Posterior vena cava (tissue), 2 donors: ENCODE data around the gene SLC6A1. TPM values are rescaled to one million over a fixed set of nuclear protein-coding genes. Genes with fewer than 3 reads are reported as not detected.
"Not testable (repeated sequence)": the region's sequence is repeated elsewhere in the genome, so short reads cannot be mapped to it uniquely, and the experiment has no call there.

Source experiments
- DNase-seq: peaks from one replicate; pipeline ENCODE4 v3.0.0-alpha.2; 2020; ENCODE audit warnings: low spot score
- intact Hi-C, 2 donors: fragments of 100-400 bp; cut with DNase I; formaldehyde crosslinking; loops; one replicate each; pipeline versions ENCODE4 v1.14.1 to v1.14.2; 2022 to 2023
- total RNA-seq, 2 donors: library from RNA; stranded (reverse); fragmentation: NEBNext Ultra II Directional; extraction: Animal tissue kit (Norgen Biotek cat#: 25700); gene quantifications; one replicate each; pipeline ENCODE4 v1.2.1, GENCODE V29; 2021
- donor health status: DM: yes; HTN: yes; CAD: no.
- donor health status: DM: yes; HTN: yes; CAD: no.

The SLC6A1 gene
- total RNA-seq, 2 donors from 2014 or later: 1.2 to 1.3 TPM

DNA sequence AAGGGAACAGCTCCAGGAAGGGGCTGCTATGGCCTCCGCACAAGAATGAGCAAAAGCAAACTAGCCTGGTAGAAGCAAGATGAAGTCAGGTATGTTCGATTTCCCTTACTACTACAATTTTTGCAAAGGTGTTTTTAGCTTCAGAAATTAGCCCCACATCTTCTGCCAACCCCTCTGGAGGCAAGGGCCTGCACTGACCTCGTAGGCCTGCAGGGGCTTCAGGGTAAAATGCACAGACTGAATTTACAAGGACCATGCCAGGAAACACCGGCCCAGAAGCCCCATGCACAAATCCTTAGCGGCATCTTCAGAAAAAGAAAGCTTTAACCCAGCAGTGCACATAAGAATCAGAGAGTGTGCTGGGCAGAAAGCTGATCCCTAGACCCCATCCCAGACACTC lies 53.0 kb downstream of the SLC6A1 start:
- intact Hi-C loops: loop anchor here in 1 of 2 donors (1.0 kb wide), 1 partner anchor 19 kb away; no protein-coding TSS in a partner anchor
- no peak for DNase-seq

- intact Hi-C loops: no loop called here
- DNase-seq: no peak
Measured at GRCh38 chr3:11047500-11047899, 55.0 kb downstream of the SLC6A1 start.

- no peak for DNase-seq
- intact Hi-C loops: loop anchor here in 1 of 2 donors (10.0 kb wide), 2 partner anchors 284 to 296 kb away; no protein-coding TSS in a partner anchor
Measured at GRCh38 chr3:11050666-11051323, 58.2 kb downstream of the SLC6A1 start.

DNA sequence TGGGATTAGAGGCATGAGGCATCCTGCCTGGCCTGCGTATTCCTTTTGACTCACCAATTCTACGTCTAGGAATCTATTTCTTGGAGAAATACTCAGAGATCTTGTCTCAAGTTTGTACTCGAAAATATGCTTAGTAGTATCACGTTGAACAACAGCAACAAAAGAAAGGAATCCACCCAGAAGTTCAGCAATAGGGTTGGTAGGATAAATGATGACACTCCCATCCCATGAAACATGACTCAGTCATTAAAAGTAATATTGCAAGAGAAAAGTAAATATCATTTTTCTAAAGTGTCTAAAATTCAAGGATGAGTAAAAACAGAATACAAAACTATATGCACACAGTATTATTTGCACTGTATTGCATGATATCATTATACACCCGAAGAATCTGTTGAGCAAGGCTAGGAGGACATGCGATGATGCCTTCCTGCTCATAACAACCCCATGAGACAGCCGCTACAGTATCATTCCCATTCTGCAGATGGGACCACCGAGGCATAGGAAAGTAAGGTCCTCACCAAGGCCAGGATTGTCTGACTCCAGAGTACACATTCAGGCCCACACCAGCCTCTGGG lies 61.5 kb downstream of the SLC6A1 start:
- no peak for DNase-seq
- intact Hi-C loops: loop anchor here in 1 of 2 donors (10.0 kb wide), 2 partner anchors 281 to 299 kb away; no protein-coding TSS in a partner anchor

- no peak for DNase-seq
- intact Hi-C loops: loop anchor here (5.0 to 10.0 kb wide), 4 partner anchors 108 to 300 kb away; no protein-coding TSS in a partner anchor
Measured at GRCh38 chr3:11054739-11055438, 62.3 kb downstream of the SLC6A1 start.

- intact Hi-C loops: loop anchor here (5.0 to 10.0 kb wide), 4 partner anchors 108 to 301 kb away; no protein-coding TSS in a partner anchor
- no peak for DNase-seq
Measured at GRCh38 chr3:11055496-11055895, 62.9 kb downstream of the SLC6A1 start.

- intact Hi-C loops: loop anchor here (1.0 to 10.0 kb wide), 5 partner anchors 30 to 302 kb away; no protein-coding TSS in a partner anchor
- no peak for DNase-seq
Measured at GRCh38 chr3:11056531-11057050, 64.0 kb downstream of the SLC6A1 start.

DNA sequence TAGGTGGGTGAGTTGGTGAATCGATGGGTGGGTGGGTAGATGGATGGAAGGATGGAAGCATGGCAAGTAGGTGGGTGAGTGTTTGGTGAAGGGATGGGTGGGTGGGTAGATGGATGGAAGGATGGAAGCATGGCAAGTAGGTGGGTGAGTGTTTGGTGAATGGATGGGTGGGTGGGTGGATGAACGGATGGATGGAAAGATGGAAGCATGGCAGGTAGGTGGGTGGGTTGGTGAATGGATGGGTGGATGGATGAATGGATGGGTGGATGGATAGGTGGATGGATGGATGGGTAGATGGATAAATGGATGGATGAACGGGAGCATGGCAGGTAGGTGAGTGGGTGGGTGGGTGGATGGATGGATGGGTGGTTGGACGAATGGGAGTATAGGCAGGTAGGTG lies 65.1 kb downstream of the SLC6A1 start:
- no peak for DNase-seq
- intact Hi-C loops: loop anchor here (5.0 to 10.0 kb wide), 4 partner anchors 110 to 303 kb away; no protein-coding TSS in a partner anchor

- intact Hi-C loops: loop anchor here (5.0 to 10.0 kb wide), 4 partner anchors 112 to 304 kb away; no protein-coding TSS in a partner anchor
- DNase-seq: no peak
Measured at GRCh38 chr3:11059090-11059798, 66.7 kb downstream of the SLC6A1 start.

- intact Hi-C loops: loop anchor here (5.0 to 10.0 kb wide), 4 partner anchors 112 to 305 kb away; no protein-coding TSS in a partner anchor
- DNase-seq: no peak
Measured at GRCh38 chr3:11059799-11060115, 67.2 kb downstream of the SLC6A1 start.

DNA sequence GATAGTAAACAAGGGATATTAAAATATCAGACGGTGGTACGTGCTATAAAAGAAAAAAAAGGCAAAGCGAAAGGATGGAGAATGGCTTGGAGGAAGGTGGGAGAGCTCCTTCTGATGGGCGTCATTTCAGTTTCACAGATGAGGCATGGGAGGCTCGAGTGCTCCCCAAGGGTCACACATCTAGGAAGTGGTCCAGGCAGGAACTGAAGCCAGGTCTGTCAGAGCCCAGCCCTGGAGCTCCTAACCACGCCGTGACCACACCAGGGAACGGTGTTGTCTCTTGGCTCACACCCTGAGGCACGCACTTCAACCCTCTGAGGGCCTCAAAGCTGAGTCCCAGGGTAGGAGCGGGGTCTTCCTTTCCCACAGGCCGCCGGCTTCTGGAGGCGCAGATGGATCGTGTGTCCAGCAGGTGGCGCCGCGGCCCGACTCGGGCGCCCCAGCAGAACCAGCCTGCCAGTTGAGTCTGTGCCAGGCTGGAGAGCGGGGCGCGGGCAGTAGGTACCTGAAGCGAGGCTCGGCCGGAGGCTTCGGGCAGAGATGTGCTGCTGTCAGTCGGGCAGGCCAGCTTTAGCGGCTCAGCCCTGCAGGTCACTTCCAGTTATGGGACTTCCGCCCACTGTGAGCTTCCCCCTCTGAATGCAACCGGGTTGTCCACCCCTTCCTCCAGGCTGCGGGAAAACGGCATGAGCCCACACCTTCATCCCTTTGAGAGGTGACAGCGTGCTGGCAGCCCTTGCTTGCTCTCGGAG lies 68.1 kb downstream of the SLC6A1 start:
- intact Hi-C loops: loop anchor here in 1 of 2 donors (10.0 kb wide), 1 partner anchor 274 kb away; no protein-coding TSS in a partner anchor
- DNase-seq: peak; percentile 88

DNA sequence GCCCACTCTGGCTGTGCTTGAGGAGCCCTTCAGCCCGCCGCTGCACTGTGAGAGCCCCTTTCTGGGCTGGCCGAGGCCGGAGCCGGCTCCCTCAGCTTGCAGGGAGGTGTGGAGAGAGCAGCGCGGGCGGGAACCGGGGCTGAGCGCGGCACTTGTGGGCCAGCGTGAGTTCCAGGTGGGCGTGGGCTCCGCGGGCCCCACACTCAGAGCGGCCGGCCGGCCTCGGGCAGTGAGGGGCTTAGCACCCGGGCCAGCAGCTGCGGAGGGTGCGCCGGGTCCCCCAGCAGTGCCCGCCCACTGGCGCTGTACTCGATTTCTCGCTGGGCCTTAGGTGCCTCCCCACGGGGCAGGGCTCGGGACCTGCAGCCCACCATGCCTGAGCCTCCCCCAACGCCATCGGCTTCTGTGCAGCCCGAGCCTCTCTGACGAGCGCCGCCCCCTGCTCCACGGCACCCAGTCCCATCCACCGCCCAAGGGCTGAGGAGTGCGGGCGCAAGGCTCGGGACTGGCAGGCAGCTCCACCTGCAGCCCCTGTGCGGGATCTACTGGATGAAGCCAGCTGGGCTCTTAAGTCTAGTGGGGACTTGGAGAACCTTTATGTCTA lies 68.8 kb downstream of the SLC6A1 start:
- intact Hi-C loops: loop anchor here in 1 of 2 donors (10.0 kb wide), 1 partner anchor 273 kb away; no protein-coding TSS in a partner anchor
- not testable (repeated sequence) for DNase-seq

DNA sequence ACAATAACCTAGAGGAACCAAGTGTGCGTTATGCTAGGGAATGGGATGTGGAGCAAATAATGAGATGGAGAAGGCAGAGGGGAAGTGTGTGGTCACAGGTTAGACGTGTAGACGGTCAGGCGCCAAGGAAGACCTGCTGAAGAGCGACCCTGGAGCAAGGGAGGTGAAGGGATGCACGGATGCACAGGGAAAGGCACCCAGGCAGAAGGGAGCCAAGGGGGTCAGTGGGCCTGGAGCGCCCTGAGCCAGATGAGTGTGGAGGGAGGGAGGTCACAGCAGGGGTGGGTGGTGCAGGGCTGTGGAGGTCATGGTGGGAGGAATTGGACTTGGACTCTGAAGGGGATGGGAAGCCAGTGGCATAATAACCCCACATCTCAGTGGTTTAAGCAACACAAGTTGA lies 70.2 kb downstream of the SLC6A1 start:
- intact Hi-C loops: loop anchor here in 1 of 2 donors (10.0 kb wide), 1 partner anchor 272 kb away; no protein-coding TSS in a partner anchor
- no peak for DNase-seq

GRCh38 chr3:11071096-11071755 lies 78.7 kb downstream of the SLC6A1 start:
- intact Hi-C loops: no loop called here
- no peak for DNase-seq

DNA sequence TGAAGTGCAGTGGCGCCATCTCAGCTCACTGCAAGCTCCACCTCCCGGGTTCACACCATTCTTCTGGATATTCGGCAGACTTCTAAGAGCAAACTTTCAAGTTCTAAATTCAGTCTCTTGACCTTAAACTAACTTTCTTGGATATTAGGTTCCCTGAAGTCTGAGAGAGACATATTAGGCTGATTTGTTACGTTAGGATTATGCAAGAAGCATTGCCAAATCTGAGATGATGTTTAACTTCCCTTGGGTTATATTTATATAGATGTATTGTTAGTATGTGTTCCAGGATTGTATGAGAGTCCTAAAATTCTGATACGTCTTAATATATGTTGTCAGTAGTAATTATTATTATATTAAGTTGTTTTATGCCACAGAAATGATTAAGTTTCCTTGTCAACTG lies 80.1 kb downstream of the SLC6A1 start:
- no peak for DNase-seq
- intact Hi-C loops: no loop called here

DNA sequence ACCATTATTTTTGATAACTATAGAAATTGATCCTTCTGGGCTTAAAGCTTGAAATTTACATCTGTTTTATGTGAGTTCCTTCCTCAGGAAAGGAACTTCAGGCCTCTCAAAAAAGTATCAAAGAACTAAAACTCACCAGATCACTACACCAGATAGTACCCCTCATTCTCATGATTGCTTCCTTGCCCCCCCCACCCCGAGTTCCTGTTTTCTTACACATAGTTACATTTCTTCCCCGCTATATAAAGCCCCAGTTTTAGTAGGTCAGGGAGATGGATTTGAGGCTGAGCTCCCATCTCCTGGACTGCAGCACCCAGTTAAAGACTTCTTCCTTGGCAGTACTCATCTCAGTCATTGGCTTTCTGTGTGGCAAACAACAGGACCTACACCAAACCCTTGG lies 81.5 kb downstream of the SLC6A1 start:
- DNase-seq: no peak
- intact Hi-C loops: no loop called here

DNA sequence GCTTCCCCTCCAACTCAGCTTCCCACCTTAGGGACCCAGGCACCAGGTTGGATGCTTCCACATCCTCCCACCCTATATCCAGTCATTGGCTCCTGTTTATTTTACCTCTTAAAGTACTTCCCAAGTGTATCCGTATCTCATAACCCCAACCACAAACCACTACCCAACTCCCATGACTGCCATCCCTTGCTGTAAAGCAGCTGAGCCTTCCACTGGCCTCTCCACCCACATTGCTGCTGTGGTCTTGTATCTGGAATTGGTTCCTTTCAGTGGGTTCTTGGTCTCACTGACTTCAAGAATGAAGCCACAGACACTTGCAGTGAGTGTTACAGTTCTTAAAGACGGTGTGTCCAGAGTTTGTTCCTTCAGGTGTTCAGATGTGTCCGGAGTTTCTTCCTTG lies 81.9 kb downstream of the SLC6A1 start:
- DNase-seq: no peak
- intact Hi-C loops: no loop called here
